ENCODE results near the gene IKZF1. TPM values are rescaled to one million over a fixed set of nuclear protein-coding genes. Genes with fewer than 3 reads are reported as not detected.

Gene IKZF1
- total RNA-seq, 1 experiment from 2014 or later = 0.57 TPM

DNA sequence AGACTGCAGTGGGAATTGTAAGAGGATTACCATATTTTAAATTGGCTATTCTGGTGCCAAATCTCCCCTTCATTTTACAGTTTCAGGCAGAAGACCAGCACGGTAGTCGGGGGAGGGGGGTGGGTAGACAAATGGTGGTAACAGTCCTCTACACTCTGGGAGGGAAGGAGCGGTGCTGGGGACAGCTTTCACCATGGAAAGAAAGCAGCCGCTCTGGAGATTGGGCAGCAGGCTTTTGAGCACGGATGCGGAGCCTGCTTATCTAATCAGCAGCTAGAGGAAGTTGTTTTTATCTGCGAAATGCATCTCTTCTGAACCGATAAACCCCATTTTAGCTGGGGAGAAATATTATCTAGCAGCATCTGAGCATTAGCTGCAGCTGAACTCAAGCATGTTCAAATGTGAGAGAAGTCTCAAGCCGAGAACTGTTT, 28.7 kb downstream of the IKZF1 start:
- RAD21 ChIA-PET (ENCODE audit: low non-redundant PET in 1 of 2, low total read pairs in 2 of 2, uncharacterized antibody in 2 of 2, unreplicated experiment in 2 of 2) = no interaction called here
- Histone ChIP-seq H3K27me3 (ENCODE audit: insufficient read depth, low read length) (no peaks in the 10 kb centered on the region), H3K4me3 (replicated peaks in 1 of 2; ENCODE audit: low read depth in 1 of 2, low read length in 2 of 2) (no peak overlapping the region), H3K79me2 (ENCODE audit: insufficient read depth, low read length) (no peaks in the 10 kb centered on the region), H3K36me3 (ENCODE audit: control insufficient read depth in 1 of 2, insufficient read depth in 2 of 2, low read length in 2 of 2) (no peaks in the 10 kb centered on the region), H3K4me2 (ENCODE audit: low read length) (no peak overlapping the region), H3K4me1 (ENCODE audit: control insufficient read depth in 1 of 2, insufficient read depth in 2 of 2, low read length in 2 of 2) (no peaks in the 10 kb centered on the region; a peak in 1 of 4 replicates), H3K9me2 (ENCODE audit: insufficient read depth) (no peaks in the 10 kb centered on the region), H4K20me1 (ENCODE audit: insufficient read depth) (no peaks in the 10 kb centered on the region), H2AFZ (ENCODE audit: low read depth, low read length, poor library complexity, severe bottlenecking) (no peak overlapping the region), H3K27ac (ENCODE audit: low read depth, low read length) (no peak overlapping the region), H3K9me3 (ENCODE audit: control insufficient read depth in 1 of 2, insufficient read depth in 1 of 2, low read depth in 1 of 2, low read length in 2 of 2) (no peaks in the 10 kb centered on the region), H3K9ac (ENCODE audit: low read length) (no peak overlapping the region)
- ATAC-seq (no peak), DNase-seq (ENCODE audit: low read depth, low spot score) (no peak)
- intact Hi-C loops (cut with micrococcal nuclease) = no loop called here
- POLR2A ChIA-PET = no interaction called here
- CTCF ChIA-PET = no interaction called here
- TF ChIP-seq ELF1 (IDR thresholded peaks at IDR 0.05; ENCODE audit: borderline replicate concordance, low read depth) (no peak), SRF (IDR thresholded peaks at IDR 0.05; ENCODE audit: low read depth) (no peak), ZNF274 (IDR thresholded peaks at IDR 0.05; ENCODE audit: low read depth, low read length) (no peak), POLR2A (IDR thresholded peaks at IDR 0.05; ENCODE audit: borderline replicate concordance, extremely low read depth, insufficient read depth, insufficient read length) (no peak), EZH2phosphoT487 (IDR thresholded peaks at IDR 0.05; ENCODE audit: borderline replicate concordance) (no peak), CBX3 (IDR thresholded peaks at IDR 0.05; ENCODE audit: low read depth) (no peak), SIN3A (IDR thresholded peaks at IDR 0.05; ENCODE audit: low read depth) (no peak), POLR2AphosphoS5 (IDR thresholded peaks at IDR 0.05; ENCODE audit: low read depth, low read length) (no peak), RAD21 (IDR thresholded peaks at IDR 0.05; ENCODE audit: low read depth) (no peak), EZH2 (IDR thresholded peaks at IDR 0.05) (no peak)
- TF ChIP-seq, protein P1, sequence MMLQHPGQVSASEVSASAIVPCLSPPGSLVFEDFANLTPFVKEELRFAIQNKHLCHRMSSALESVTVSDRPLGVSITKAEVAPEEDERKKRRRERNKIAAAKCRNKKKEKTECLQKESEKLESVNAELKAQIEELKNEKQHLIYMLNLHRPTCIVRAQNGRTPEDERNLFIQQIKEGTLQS (IDR thresholded peaks at IDR 0.05) = no peak
- TF ChIP-seq, protein P2, sequence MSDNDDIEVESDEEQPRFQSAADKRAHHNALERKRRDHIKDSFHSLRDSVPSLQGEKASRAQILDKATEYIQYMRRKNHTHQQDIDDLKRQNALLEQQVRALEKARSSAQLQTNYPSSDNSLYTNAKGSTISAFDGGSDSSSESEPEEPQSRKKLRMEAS (IDR thresholded peaks at IDR 0.05) = no peak
- BruUV-seq (replicated peaks) = no TSS peak
